ENCODE results near the gene CREB5. TPM values are rescaled to one million over a fixed set of nuclear protein-coding genes. Genes with fewer than 3 reads are reported as not detected.

The CREB5 gene
- total RNA-seq, 1 experiment from 2014 or later, result 40.5 TPM

DNA sequence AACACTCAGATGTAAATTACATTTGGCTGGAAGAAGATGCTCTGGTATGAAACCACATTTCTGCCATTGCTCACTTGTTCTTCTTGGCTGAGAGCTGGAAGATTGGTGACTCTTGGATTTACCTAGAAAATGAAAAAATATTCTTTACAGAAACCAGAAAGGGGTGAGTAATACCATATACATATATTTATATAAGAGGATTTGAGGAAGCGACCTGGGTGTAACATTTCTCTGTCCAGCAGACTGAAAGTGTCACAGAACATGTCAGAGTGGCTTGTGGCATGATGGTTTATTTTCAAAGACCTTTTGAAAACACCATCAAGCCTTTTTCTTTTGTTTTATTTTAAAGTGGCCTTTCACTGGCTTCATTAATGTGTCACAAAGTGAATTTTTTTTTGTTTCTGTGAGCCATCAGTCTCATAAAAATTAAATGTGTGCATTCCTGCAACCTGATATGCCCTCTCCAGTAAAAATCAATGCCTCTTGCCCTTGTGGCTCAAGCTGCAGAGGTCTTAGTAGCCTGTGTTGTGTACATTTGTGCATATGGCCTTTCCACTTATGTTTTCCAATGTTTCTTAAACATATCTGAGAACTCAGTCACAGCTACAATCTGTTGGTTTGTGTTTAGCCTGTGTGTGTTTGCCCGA, 23.5 kb downstream of the CREB5 start:
- Mint-ChIP-seq H3K4me1 (ENCODE audit: insufficient read depth, unreplicated experiment) (no peaks in the 10 kb centered on the region), H3K27ac (ENCODE audit: low read depth, unreplicated experiment) (no peak overlapping the region), H3K9me3 (ENCODE audit: unreplicated experiment) (no peaks in the 10 kb centered on the region), H3K27me3 (ENCODE audit: insufficient read depth, unreplicated experiment) (no peaks in the 10 kb centered on the region), H3K4me3 (ENCODE audit: unreplicated experiment) (no peak overlapping the region), H3K36me3 (ENCODE audit: insufficient read depth, unreplicated experiment) (no peaks in the 10 kb centered on the region)
- BruUV-seq (replicated peaks), result no TSS peak
- CTCF ChIA-PET, result interaction anchor here (0.5 to 0.6 kb wide), 2 partner anchors 126 to 559 kb away, joined by 3 read pairs; no protein-coding TSS in a partner anchor
- DNase-seq (ENCODE audit: unreplicated experiment), result no peak
- POLR2A ChIA-PET, result no interaction called here
- intact Hi-C loops (cut with micrococcal nuclease), result no loop called here
- TF ChIP-seq, protein P1, sequence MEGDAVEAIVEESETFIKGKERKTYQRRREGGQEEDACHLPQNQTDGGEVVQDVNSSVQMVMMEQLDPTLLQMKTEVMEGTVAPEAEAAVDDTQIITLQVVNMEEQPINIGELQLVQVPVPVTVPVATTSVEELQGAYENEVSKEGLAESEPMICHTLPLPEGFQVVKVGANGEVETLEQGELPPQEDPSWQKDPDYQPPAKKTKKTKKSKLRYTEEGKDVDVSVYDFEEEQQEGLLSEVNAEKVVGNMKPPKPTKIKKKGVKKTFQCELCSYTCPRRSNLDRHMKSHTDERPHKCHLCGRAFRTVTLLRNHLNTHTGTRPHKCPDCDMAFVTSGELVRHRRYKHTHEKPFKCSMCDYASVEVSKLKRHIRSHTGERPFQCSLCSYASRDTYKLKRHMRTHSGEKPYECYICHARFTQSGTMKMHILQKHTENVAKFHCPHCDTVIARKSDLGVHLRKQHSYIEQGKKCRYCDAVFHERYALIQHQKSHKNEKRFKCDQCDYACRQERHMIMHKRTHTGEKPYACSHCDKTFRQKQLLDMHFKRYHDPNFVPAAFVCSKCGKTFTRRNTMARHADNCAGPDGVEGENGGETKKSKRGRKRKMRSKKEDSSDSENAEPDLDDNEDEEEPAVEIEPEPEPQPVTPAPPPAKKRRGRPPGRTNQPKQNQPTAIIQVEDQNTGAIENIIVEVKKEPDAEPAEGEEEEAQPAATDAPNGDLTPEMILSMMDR (IDR thresholded peaks at IDR 0.05; ENCODE audit: unreplicated experiment), result no peak

DNA sequence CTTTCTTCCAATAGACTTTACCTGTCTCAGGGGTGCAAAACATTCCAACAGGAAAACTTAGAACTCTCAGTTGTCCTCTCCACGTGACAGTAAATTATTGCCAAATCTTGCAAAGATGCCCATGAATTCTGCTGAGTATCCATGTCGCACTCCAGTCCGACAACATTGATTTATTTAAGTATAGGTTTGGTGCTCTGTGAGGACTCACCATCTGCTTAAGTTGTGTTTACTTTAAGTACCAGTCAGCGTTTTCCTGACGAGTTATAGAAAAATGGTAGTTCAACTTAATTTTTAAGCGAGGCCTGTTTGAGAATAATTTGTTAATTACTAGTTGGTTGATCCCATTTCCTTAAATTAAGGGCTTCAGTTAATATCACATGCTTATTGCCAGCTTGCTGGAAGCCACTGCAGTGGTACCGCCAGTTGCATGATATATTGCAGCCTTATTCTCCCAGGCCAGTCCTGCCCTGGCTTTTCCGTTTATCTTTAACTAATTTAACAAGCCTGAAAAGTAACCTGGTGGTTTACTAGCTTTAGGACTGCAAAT, 27.8 kb downstream of the CREB5 start:
- intact Hi-C loops (cut with micrococcal nuclease), result no loop called here
- TF ChIP-seq, protein P1 (IDR thresholded peaks at IDR 0.05; ENCODE audit: unreplicated experiment), result no peak
- no TSS peak for BruUV-seq (replicated peaks)
- Mint-ChIP-seq H3K4me1 (ENCODE audit: insufficient read depth, unreplicated experiment) (no peaks in the 10 kb centered on the region), H3K4me3 (ENCODE audit: unreplicated experiment) (no peak overlapping the region), H3K27me3 (ENCODE audit: insufficient read depth, unreplicated experiment) (no peaks in the 10 kb centered on the region), H3K27ac (ENCODE audit: low read depth, unreplicated experiment) (no peak overlapping the region), H3K36me3 (ENCODE audit: insufficient read depth, unreplicated experiment) (no peaks in the 10 kb centered on the region), H3K9me3 (ENCODE audit: unreplicated experiment) (no peaks in the 10 kb centered on the region)
- DNase-seq (ENCODE audit: unreplicated experiment), result no peak
- ChIA-PET POLR2A (interaction anchor here (0.6 to 1.3 kb wide), 2 partner anchors 11 to 171 kb away, joined by 3 read pairs; no protein-coding TSS in a partner anchor), CTCF (interaction anchor here (0.6 kb wide), 1 partner anchor 29 kb away, joined by 3 read pairs; no protein-coding TSS in a partner anchor)

DNA sequence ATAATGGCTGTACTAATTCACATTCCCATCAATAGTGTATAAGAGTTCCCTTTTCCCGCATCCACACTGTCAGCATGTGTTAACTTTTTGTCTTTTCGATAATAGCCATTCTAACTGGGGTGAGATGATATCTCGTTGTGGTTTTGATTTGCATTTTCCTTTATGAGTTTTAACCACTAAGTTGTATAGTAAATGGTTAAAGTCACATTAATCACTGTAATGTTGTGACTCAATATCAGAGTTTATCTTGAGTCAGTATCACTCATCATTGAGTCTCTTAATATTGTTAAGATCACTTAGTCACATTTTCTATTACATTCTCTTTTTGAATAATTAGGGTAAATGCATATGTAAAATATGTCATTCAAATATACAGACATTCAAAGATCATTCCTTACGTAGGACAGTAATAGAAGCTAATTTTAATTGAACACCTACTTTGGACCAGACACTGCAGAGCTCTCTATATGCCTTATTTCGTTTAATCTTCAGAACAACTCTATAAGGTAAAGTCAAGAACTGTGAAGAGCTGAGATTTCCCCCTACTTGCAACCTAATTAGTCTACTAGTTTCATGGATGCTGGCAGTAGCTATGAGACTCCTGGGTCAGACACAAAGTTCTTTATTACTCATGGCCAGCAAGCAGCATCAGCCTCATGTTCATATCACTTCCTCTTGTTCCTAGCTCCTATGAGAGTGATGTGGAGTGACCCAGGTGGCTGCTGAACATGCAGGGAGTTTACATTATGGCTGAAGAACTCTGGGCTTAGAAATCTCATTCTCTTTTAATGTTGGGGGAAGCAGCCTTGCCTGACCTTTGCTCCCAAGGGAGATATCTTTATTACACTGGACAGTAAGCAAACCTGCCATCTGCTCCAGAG, 30.5 kb downstream of the CREB5 start:
- Mint-ChIP-seq H3K27me3 (ENCODE audit: insufficient read depth, unreplicated experiment) (no peaks in the 10 kb centered on the region), H3K4me3 (ENCODE audit: unreplicated experiment) (no peak overlapping the region), H3K36me3 (ENCODE audit: insufficient read depth, unreplicated experiment) (no peaks in the 10 kb centered on the region), H3K9me3 (ENCODE audit: unreplicated experiment) (no peaks in the 10 kb centered on the region), H3K4me1 (ENCODE audit: insufficient read depth, unreplicated experiment) (no peaks in the 10 kb centered on the region), H3K27ac (ENCODE audit: low read depth, unreplicated experiment) (no peak overlapping the region)
- POLR2A ChIA-PET, result interaction anchor here (0.7 kb wide), 1 partner anchor 85 kb away, joined by 3 read pairs; no protein-coding TSS in a partner anchor
- TF ChIP-seq, protein P1 (IDR thresholded peaks at IDR 0.05; ENCODE audit: unreplicated experiment), result no peak
- DNase-seq (ENCODE audit: unreplicated experiment), result no peak
- CTCF ChIA-PET, result interaction anchor here (0.7 to 1.3 kb wide), 2 partner anchors 180 to 971 kb away, joined by 4 read pairs; no protein-coding TSS in a partner anchor
- intact Hi-C loops (cut with micrococcal nuclease), result no loop called here
- no TSS peak for BruUV-seq (replicated peaks)

DNA sequence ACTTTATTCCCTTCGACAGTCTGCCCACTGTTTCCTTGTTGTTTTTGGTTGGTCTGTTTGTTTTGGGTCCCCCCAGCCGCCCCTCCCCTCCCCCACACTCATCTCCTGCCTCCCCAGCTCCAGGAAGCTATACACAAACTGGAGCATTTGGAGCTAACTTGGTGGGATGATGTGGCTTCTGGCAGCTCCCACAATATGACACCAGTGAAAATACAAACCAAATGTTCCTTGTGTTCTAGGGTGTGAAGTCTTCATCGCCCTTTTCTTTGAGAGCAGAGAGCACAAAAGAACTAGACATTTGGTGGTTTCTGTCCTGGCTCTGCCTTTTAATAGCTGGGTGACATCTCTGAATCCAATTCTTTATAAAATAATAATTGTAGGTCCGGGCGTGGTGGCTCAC, 33.8 kb downstream of the CREB5 start:
- no TSS peak for BruUV-seq (replicated peaks)
- intact Hi-C loops (cut with micrococcal nuclease), result no loop called here
- ChIA-PET POLR2A (no interaction called here), CTCF (interaction anchor here (0.7 kb wide), 2 partner anchors 65 to 150 kb away, joined by 3 read pairs; no protein-coding TSS in a partner anchor)
- Mint-ChIP-seq H3K4me1 (ENCODE audit: insufficient read depth, unreplicated experiment) (no peaks in the 10 kb centered on the region), H3K27me3 (ENCODE audit: insufficient read depth, unreplicated experiment) (no peaks in the 10 kb centered on the region), H3K4me3 (ENCODE audit: unreplicated experiment) (no peak overlapping the region), H3K9me3 (ENCODE audit: unreplicated experiment) (no peaks in the 10 kb centered on the region), H3K36me3 (ENCODE audit: insufficient read depth, unreplicated experiment) (no peaks in the 10 kb centered on the region), H3K27ac (ENCODE audit: low read depth, unreplicated experiment) (no peak overlapping the region)
- DNase-seq (ENCODE audit: unreplicated experiment), result no peak
- TF ChIP-seq, protein P1 (IDR thresholded peaks at IDR 0.05; ENCODE audit: unreplicated experiment), result no peak
